HEK293T (cell line): ENCODE data around the gene GJD4.

Experiments
- ARNT ChIP-seq: fragments of 450-650 bp; IDR thresholded peaks from 2 replicates; pipeline ENCODE4 v1.6.1; 2017; ENCODE audit warnings: mild to moderate bottlenecking
- BHLHE40 ChIP-seq: fragments of 450-650 bp; IDR thresholded peaks from 2 replicates; pipeline ENCODE4 v1.6.1; 2016; ENCODE audit warnings: mild to moderate bottlenecking, moderate library complexity, borderline replicate concordance
- CTBP1 ChIP-seq: fragments of 450-650 bp; IDR thresholded peaks from 2 replicates; pipeline ENCODE4 v1.6.1; 2016; ENCODE audit warnings: borderline replicate concordance
- ELF4 ChIP-seq: fragments of 450-650 bp; IDR thresholded peaks from 2 replicates; pipeline ENCODE4 v1.6.1; 2017; ENCODE audit warnings: antibody characterized with exemption
- FOXA1 ChIP-seq: fragments of 450-650 bp; IDR thresholded peaks from 2 replicates; pipeline ENCODE4 v1.6.1; 2016; ENCODE audit warnings: mild to moderate bottlenecking
- FOXK2 ChIP-seq: fragments of 450-650 bp; IDR thresholded peaks from 2 replicates; pipeline ENCODE4 v1.6.1; 2016; ENCODE audit warnings: mild to moderate bottlenecking
- FOXM1 ChIP-seq: fragments of 450-650 bp; IDR thresholded peaks from 2 replicates; pipeline ENCODE4 v1.6.1; 2017; ENCODE audit warnings: mild to moderate bottlenecking, borderline replicate concordance
- HDGF ChIP-seq: fragments of 450-650 bp; IDR thresholded peaks from 2 replicates; pipeline ENCODE4 v1.6.1; 2017; ENCODE audit warnings: antibody characterized with exemption, borderline replicate concordance
- LEF1 ChIP-seq: fragments of 450-650 bp; IDR thresholded peaks from 2 replicates; pipeline ENCODE4 v1.6.1; 2017; ENCODE audit warnings: mild to moderate bottlenecking, borderline replicate concordance
- PKNOX1 ChIP-seq: fragments of 450-650 bp; IDR thresholded peaks from 2 replicates; pipeline ENCODE4 v1.6.1; 2016
- SP1 ChIP-seq: fragments of 450-650 bp; IDR thresholded peaks from 2 replicates; pipeline ENCODE4 v1.6.1; 2017
- SUZ12 ChIP-seq: fragments of 450-650 bp; IDR thresholded peaks from 2 replicates; pipeline ENCODE4 v1.6.1; 2016; ENCODE audit warnings: mild to moderate bottlenecking
- TARDBP ChIP-seq: fragments of 450-650 bp; IDR thresholded peaks from 2 replicates; pipeline ENCODE4 v1.6.1; 2016
- ZNF384 ChIP-seq: fragments of 450-650 bp; IDR thresholded peaks from 2 replicates; pipeline ENCODE4 v1.6.1; 2016

DNA sequence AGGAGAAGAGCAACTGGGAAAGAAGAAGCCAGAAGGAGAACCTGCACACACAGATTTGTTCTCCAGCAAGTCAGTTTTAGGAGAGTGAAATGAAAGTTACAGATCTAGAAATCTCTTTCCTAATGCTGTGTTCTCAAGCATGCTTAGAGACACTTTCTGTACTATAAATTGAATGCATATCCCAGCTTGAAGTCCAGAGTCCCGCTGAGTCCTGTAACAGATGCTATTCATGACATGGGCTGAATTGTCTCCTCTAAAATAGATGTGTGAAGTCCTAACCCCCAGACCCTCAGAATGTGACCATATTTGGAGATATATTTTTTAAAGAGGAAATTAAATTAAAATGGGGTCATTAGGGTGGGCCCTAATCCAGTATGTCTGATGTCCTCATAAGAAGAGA is 46.9 kb upstream of the GJD4 start:
- no peak for TF ChIP-seq FOXK2
- TF ChIP-seq BHLHE40: no peak
- TF ChIP-seq ELF4: no peak
- no peak for TF ChIP-seq CTBP1
- no peak for TF ChIP-seq FOXM1
- no peak for TF ChIP-seq SP1
- no peak for TF ChIP-seq LEF1
- no peak for TF ChIP-seq HDGF
- TF ChIP-seq ZNF384: no peak
- no peak for TF ChIP-seq FOXA1
- TF ChIP-seq TARDBP: no peak
- no peak for TF ChIP-seq ARNT
- TF ChIP-seq SUZ12: no peak
- TF ChIP-seq PKNOX1: no peak
